K562 (cell line): ENCODE measurements around the gene OSBPL7. TPM values are rescaled to one million over a fixed set of nuclear protein-coding genes. Genes with fewer than 3 reads are reported as not detected.

Experiments
- ATAC-seq: fragments of 200-7000 bp; cut with Tn5 transposase; 3 replicates; pipeline ENCODE4 v1.9.1; 2020; ENCODE audit warnings: moderate library complexity
- BruUV-seq: library from RNA; stranded (reverse); fragments of 400-500 nt; replicated peaks from 2 replicates; lab custom pipeline; 2021; lab: Mats Ljungman, UMichigan
- CTCF ChIA-PET: fragments of 300-600 bp; formaldehyde crosslinking; extraction: SDS; loops from one replicate; lab custom pipeline; 2021; ENCODE audit warnings: low intra/inter-chr PET ratio; lab: Yijun Ruan, JAX
- POLR2A ChIA-PET: fragments of 300-600, 350-650 bp; sonication (Branson Sonifier 250); formaldehyde crosslinking; extraction: SDS; loops from one replicate; lab custom pipeline; 2021; ENCODE audit warnings: antibody characterized with exemption, inconsistent platforms; lab: Yijun Ruan, JAX
- DNase-seq, 4 experiments: peaks; one replicate each; pipeline versions ENCODE4 v3.0.0 to v3.0.0-alpha.2; 2011 to 2018; ENCODE audit warnings: low spot score in 3 of 4, mixed read lengths in 3 of 4; ENCODE audit errors: extremely low read depth in 1 of 4
- FAIRE-seq: peaks from 2 replicates; lab custom pipeline; 2011; peaks lifted over from hg19 to GRCh38; lab: Jason Lieb, UNC
- H2AFZ ChIP-seq: 2 replicates; pipeline ENCODE4 v1.6.0; 2011; ENCODE audit warnings: low read depth, low read length, control low read depth, inconsistent platforms
- H3K27ac ChIP-seq: fragments of 200-600 bp; 3 replicates; pipeline ENCODE4 v1.8.0; 2011; ENCODE audit warnings: low read depth, mild to moderate bottlenecking, control low read depth, inconsistent platforms, low read length, moderate library complexity, mixed read lengths; ENCODE audit errors: extremely low read depth
- H3K27me3 ChIP-seq, 2 experiments: fragments of 300-600 bp in 1 of 2; 2 replicates in 1 of 2; 3 replicates in 1 of 2; pipeline versions ENCODE4 v1.6.0 to v1.8.0; 2011; ENCODE audit warnings: inconsistent platforms in 2 of 2, low read length in 2 of 2, mild to moderate bottlenecking in 1 of 2, mixed read lengths in 1 of 2, moderate library complexity in 1 of 2; ENCODE audit not compliant: control insufficient read depth in 2 of 2, insufficient read depth in 2 of 2
- H3K36me3 ChIP-seq: fragments of 300-600 bp; 3 replicates; pipeline ENCODE4 v1.8.0; 2011; ENCODE audit warnings: mild to moderate bottlenecking, low read length, inconsistent platforms; ENCODE audit not compliant: control insufficient read depth, insufficient read depth
- H3K4me1 ChIP-seq, 2 experiments: fragments of 200-600 bp in 1 of 2; replicated peaks in 1 of 2; 2 replicates in 1 of 2; 3 replicates in 1 of 2; pipeline versions ENCODE4 v1.5.1 to v1.8.0; 2011; ENCODE audit warnings: inconsistent platforms in 2 of 2, low read length in 2 of 2, mild to moderate bottlenecking in 1 of 2, mixed read lengths in 1 of 2, moderate library complexity in 1 of 2; ENCODE audit not compliant: control insufficient read depth in 2 of 2, insufficient read depth in 2 of 2
- H3K4me2 ChIP-seq: 2 replicates; pipeline ENCODE4 v1.6.1; 2011; ENCODE audit warnings: low read length, control low read depth, inconsistent platforms, mixed read lengths; ENCODE audit not compliant: insufficient read depth
- H3K4me3 ChIP-seq: fragments of 200-600 bp; sonication (generic), shearing (Covaris generic); 2 replicates; pipeline ENCODE4 v1.5.1; 2016; ENCODE audit warnings: control low read depth, inconsistent platforms
- H3K79me2 ChIP-seq: fragments of 200-600 bp; 3 replicates; pipeline ENCODE4 v1.8.0; 2011; ENCODE audit warnings: low read length, inconsistent platforms; ENCODE audit not compliant: control insufficient read depth, insufficient read depth
- H3K9ac ChIP-seq, 2 experiments: 2 replicates each; pipeline versions ENCODE4 v1.6.0 to v1.6.1; 2011; ENCODE audit warnings: low read depth in 2 of 2, low read length in 2 of 2, control low read depth in 1 of 2, inconsistent platforms in 1 of 2, mild to moderate bottlenecking in 1 of 2, mixed read lengths in 1 of 2; ENCODE audit not compliant: insufficient read depth in 1 of 2
- H3K9me1 ChIP-seq: one replicate; pipeline ENCODE4 v1.6.0; 2011; ENCODE audit warnings: inconsistent platforms, mild to moderate bottlenecking, low read length, moderate library complexity; ENCODE audit not compliant: control insufficient read depth, insufficient read depth
- H3K9me3 ChIP-seq: replicated peaks from 2 replicates; pipeline ENCODE4 v1.5.1; 2011; ENCODE audit warnings: low read depth, low read length, inconsistent platforms; ENCODE audit not compliant: control insufficient read depth, insufficient read depth
- H4K20me1 ChIP-seq: replicated peaks from 2 replicates; pipeline ENCODE4 v1.6.1; 2011; ENCODE audit warnings: low read length, inconsistent platforms, mixed read lengths; ENCODE audit not compliant: control insufficient read depth, insufficient read depth
- CREB1 ChIP-seq, 2 experiments: sonication (generic) in 1 of 2; formaldehyde crosslinking in 1 of 2; IDR thresholded peaks; 2 replicates each; pipeline versions ENCODE4 v1.6.1 to v1.8.0; 2012 to 2022; ENCODE audit warnings: inconsistent platforms in 1 of 2, mild to moderate bottlenecking in 1 of 2, missing genetic modification reagents in 1 of 2, moderate library complexity in 1 of 2
- HDAC1 ChIP-seq, 2 experiments: fragments of 450-650 bp; IDR thresholded peaks; 2 replicates each; pipeline ENCODE4 v1.6.1; 2016 to 2017; ENCODE audit warnings: inconsistent platforms in 1 of 2, mild to moderate bottlenecking in 1 of 2, moderate library complexity in 1 of 2
- KLF16 ChIP-seq: IDR thresholded peaks from 2 replicates; pipeline ENCODE4 v1.6.1; 2016; ENCODE audit warnings: antibody characterized with exemption
- MEIS2 ChIP-seq: fragments of 450-650 bp; IDR thresholded peaks from 2 replicates; pipeline ENCODE4 v1.6.1; 2014; ENCODE audit warnings: mild to moderate bottlenecking; ENCODE audit not compliant: partially characterized antibody
- RBFOX2 ChIP-seq: fragments of 200-400 bp; formaldehyde crosslinking; IDR thresholded peaks from 2 replicates; pipeline ENCODE4 v1.6.1; 2017; ENCODE audit warnings: low read depth, mild to moderate bottlenecking, low read length, moderate library complexity
- RBM39 ChIP-seq: fragments of 200-400 bp; formaldehyde crosslinking; optimal IDR thresholded peaks from 2 replicates; pipeline ENCODE3; 2018; ENCODE audit warnings: low read depth, low read length
- ZBTB17 ChIP-seq: fragments of 450-650 bp; formaldehyde crosslinking; IDR thresholded peaks from 2 replicates; pipeline ENCODE4 v1.4.0; 2020; ENCODE audit warnings: mild to moderate bottlenecking
- ZNF121 ChIP-seq: sonication (generic); formaldehyde crosslinking; conservative IDR thresholded peaks from 2 replicates; pipeline ENCODE4 v1.8.0; 2022; ENCODE audit warnings: missing genetic modification reagents
- ZNF384 ChIP-seq: IDR thresholded peaks from 2 replicates; pipeline ENCODE4 v1.6.1; 2012; ENCODE audit warnings: low read depth, low read length, improper control_type of control experiment
- ZNF668 ChIP-seq: fragments of 250-450 bp; sonication (Bioruptor Pico); IDR thresholded peaks from 2 replicates; pipeline ENCODE4 v1.8.0; 2022; ENCODE audit warnings: mild to moderate bottlenecking, inconsistent platforms
- ZNF77 ChIP-seq: fragments of 250-450 bp; sonication (Bioruptor Pico); IDR thresholded peaks from 2 replicates; pipeline ENCODE4 v1.5.0; 2020
- WGBS: fragments of 100-300 bp; shearing (Covaris generic); methylation state at CpG from one replicate; pipeline ENCODE4 v1.1.6; 2016; ENCODE audit warnings: low coverage, mixed read lengths; ENCODE audit not compliant: insufficient coverage; ENCODE audit errors: missing lambda C conversion rate; 5-methylcytosine and 5-hydroxymethylcytosine counted together
- in situ Hi-C: fragments of 300-500 bp; cut with MboI; formaldehyde crosslinking; loops from 4 replicates; pipeline ENCODE4 v1.15.0; 2018; ENCODE audit warnings: inconsistent platforms, mixed read lengths
- intact Hi-C: fragments of 100-400 bp; cut with micrococcal nuclease; formaldehyde crosslinking; loops from 2 replicates; pipeline ENCODE4 v1.14.2; 2022
- polyA plus RNA-seq, 8 experiments: library from polyadenylated mRNA; depleted of rRNA in 4 of 8; stranded (reverse) in 5 of 8; unstranded in 3 of 8; fragments of >200 nt; fragmentation: Nextera tagmentation in 2 of 8; fragmentation: Illumina TruSeq in 1 of 8; extraction: Ambion mirVana in 2 of 8; extraction: Trizol in 1 of 8; gene quantifications; 2 replicates each; pipeline versions ENCODE4 v1.2.1 to v1.2.3, GENCODE V29; 2011 to 2014; ENCODE audit warnings: inconsistent platforms in 1 of 8, missing spikeins in 1 of 8
- total RNA-seq, 7 experiments: library from RNA; depleted of rRNA in 6 of 7; stranded (reverse); fragments of >200 nt in 6 of 7; fragmentation: Illumina TruSeq in 2 of 7; extraction: Trizol in 2 of 7; gene quantifications; 2 replicates each; pipeline versions ENCODE4 v1.2.1 to v1.2.3, GENCODE V29; 2011 to 2021; ENCODE audit warnings: low replicate concordance in 1 of 7
- TF ChIP-seq, protein P1 (sequence below): fragments of 450-650 bp; IDR thresholded peaks from 2 replicates; pipeline ENCODE4 v1.6.1; 2016; ENCODE audit warnings: borderline replicate concordance
- TF ChIP-seq, protein P2 (sequence below): sonication (generic); formaldehyde crosslinking; IDR thresholded peaks from 2 replicates; pipeline ENCODE4 v1.8.1; 2023; ENCODE audit warnings: mild to moderate bottlenecking, missing genetic modification reagents

The OSBPL7 gene
- total and polyA plus RNA-seq, 9 of the 15 experiments (the other 6 are each of a cell fraction or from before 2014, with no cell fraction given) = 0.32 to 11.9 (median 5.8) TPM

DNA sequence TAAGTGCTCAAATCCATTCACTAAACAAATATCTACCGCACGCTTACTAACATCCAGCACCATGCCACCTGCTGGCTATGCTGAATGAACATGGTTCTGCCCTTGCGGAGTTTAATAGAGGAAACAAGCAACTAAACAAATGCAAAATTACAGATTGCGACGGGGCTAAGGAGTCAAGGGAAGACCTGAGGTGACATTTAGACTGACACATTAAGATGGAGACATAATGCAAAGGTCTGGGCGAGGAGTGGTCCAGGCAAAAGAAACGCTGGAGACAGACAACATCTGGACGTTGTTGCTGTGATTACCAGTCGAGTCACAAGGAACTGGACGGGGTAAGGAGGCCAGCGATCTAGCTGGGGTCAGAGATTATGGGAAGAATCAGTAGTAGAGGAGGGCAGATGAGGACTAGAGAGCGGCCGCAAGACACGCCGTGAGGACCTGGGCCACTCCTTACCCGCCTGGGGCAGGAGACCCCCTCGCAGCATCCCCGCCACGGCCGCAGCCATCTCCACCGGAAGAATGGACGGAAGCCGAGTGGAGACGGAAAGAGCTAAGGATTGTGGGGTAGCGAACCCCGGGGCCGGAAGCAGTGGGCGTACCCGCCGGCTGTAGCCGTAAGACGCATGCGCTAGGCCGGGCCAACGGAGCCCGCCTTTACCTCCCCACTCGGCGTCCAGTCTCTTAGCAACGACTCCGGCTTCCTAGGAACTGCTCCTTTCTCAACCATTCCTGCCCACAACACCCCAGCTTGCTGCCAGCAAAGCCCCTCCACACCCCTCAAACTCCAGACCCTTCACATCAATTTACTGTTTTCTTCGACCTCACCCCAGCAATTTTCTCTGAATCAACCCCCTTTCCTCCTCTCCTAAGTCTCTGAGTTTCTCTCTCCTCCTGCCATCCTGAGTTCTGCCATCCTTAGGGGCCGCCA lies 9.7 kb upstream of the OSBPL7 start, which contains the start of the genes LRRC46 and MRPL10 (continued):
- TF ChIP-seq, protein P1, sequence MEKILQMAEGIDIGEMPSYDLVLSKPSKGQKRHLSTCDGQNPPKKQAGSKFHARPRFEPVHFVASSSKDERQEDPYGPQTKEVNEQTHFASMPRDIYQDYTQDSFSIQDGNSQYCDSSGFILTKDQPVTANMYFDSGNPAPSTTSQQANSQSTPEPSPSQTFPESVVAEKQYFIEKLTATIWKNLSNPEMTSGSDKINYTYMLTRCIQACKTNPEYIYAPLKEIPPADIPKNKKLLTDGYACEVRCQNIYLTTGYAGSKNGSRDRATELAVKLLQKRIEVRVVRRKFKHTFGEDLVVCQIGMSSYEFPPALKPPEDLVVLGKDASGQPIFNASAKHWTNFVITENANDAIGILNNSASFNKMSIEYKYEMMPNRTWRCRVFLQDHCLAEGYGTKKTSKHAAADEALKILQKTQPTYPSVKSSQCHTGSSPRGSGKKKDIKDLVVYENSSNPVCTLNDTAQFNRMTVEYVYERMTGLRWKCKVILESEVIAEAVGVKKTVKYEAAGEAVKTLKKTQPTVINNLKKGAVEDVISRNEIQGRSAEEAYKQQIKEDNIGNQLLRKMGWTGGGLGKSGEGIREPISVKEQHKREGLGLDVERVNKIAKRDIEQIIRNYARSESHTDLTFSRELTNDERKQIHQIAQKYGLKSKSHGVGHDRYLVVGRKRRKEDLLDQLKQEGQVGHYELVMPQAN = peak; percentile 86
- TF ChIP-seq CREB1 (IDR thresholded peaks at IDR 0.05) (no peak), CREB1 (CRISPR knock-in tag; IDR thresholded peaks at IDR 0.05) (0 out of 2 replicates have a peak, but pooled peaks have one; percentile 50)

DNA sequence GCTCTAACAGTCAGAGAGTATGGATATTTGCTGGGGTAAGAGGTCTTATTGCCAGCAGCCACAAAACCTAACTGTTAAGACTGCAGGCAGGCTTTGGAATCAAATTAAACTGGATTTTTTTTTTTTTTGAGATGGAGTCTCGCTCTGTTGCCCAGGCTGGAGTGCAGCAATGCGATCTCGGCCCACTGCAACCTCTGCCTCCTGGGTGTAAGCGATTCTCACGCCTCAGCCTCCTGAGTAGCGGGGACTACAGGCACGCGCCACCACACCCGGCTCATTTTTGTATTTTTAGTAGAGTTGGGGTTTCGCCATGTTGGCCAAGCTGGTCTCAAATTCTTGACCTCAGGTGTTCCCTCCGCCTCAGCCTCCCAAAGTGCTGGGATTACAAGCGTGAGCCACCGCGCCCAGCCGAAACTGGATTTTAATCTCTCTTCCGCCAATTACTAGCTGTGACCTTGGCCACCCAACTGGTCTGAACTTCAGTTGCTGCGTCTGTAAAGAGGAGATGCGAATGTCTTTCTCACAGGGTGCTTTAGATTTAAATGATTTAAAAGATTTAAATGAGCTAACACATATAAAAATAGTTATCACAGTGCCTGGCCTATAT lies 8.9 kb upstream of the OSBPL7 start:
- DNase-seq = peak in 1 of 4 experiments; percentile 50
- Histone ChIP-seq H3K79me2 (peaks cover 30% of the 10 kb centered on the region), H3K9me3 (no peaks in the 10 kb centered on the region), H3K27ac (peak overlapping the region; percentile 82), H3K9ac (peak overlapping the region; percentile 84 to 88), H3K36me3 (peaks cover 30% of the 10 kb centered on the region), H3K4me2 (peak overlapping the region; percentile 93), H3K9me1 (no peaks in the 10 kb centered on the region), H2AFZ (peak overlapping the region; percentile 89; the same call in 1 of the 2 replicates), H3K4me1 (peaks cover 15 to 28% of the 10 kb centered on the region in 2 experiments), H3K27me3 (no peaks in the 10 kb centered on the region), H4K20me1 (0 out of 2 replicates have a peak, but pooled peaks cover 4% of the 10 kb centered on the region), H3K4me3 (peak overlapping the region; percentile 61)
- no peak for FAIRE-seq
- WGBS = 29% methylated on average over 17 of the region's 18 CpGs
- ChIA-PET CTCF (no interaction called here), POLR2A (interaction anchor here (1.8 to 2.8 kb wide), 2 partner anchors 9 to 64 kb away, joined by 22 to 28 read pairs; partner anchors contain the start of genes OSBPL7 and SP2)
- ATAC-seq = peak; percentile 8; the same call in 2 of the 3 replicates
- in situ Hi-C loops = no loop called here
- BruUV-seq = no TSS peak
- intact Hi-C loops = loop anchor here (5.0 kb wide), 1 partner anchor 53 kb away; no protein-coding TSS in a partner anchor
- TF ChIP-seq RBM39 (no peak), HDAC1 (IDR thresholded peaks at IDR 0.05) (no peak), MEIS2 (no peak), RBFOX2 (no peak), ZNF668 (CRISPR knock-in tag) (no peak), ZBTB17 (CRISPR knock-in tag) (no peak), ZNF384 (no peak), ZNF121 (CRISPR knock-in tag) (peak; percentile 74), KLF16 (no peak), ZNF77 (CRISPR knock-in tag) (no peak)
- TF ChIP-seq, protein P2, sequence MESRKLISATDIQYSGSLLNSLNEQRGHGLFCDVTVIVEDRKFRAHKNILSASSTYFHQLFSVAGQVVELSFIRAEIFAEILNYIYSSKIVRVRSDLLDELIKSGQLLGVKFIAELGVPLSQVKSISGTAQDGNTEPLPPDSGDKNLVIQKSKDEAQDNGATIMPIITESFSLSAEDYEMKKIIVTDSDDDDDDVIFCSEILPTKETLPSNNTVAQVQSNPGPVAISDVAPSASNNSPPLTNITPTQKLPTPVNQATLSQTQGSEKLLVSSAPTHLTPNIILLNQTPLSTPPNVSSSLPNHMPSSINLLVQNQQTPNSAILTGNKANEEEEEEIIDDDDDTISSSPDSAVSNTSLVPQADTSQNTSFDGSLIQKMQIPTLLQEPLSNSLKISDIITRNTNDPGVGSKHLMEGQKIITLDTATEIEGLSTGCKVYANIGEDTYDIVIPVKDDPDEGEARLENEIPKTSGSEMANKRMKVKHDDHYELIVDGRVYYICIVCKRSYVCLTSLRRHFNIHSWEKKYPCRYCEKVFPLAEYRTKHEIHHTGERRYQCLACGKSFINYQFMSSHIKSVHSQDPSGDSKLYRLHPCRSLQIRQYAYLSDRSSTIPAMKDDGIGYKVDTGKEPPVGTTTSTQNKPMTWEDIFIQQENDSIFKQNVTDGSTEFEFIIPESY (CRISPR knock-in tag) = peak; percentile 73
